ENCODE data around the gene CLTB. TPM values are rescaled to one million over a fixed set of nuclear protein-coding genes. Genes with fewer than 3 reads are reported as not detected.

The CLTB gene
- total and polyA plus RNA-seq, 2 of the 4 experiments (the other 2 are of a cell fraction), result 87.6 to 99.9 TPM

- ChIA-PET CTCF (interaction anchor here (1.0 kb wide), 1 partner anchor 10 kb away, joined by 3 read pairs; no protein-coding TSS in a partner anchor), POLR2A (ENCODE audit: unreplicated experiment) (no interaction called here)
- H3K14ac ChIP-seq (replicated peaks; ENCODE audit: low read depth, low read length), result no peak overlapping the region
- H3K27me3 ChIP-seq (ENCODE audit: control insufficient read depth, insufficient read depth, low read length), result no peaks in the 10 kb centered on the region
- no peak overlapping the region for H2AFZ ChIP-seq (replicated peaks; ENCODE audit: low read length, poor library complexity)
- H3K4me3 ChIP-seq (ENCODE audit: insufficient read depth, low read depth, low read length), result no peak overlapping the region
- ATAC-seq (ENCODE audit: low read depth) (no peak), DNase-seq (no peak)
- BruUV-seq (replicated peaks), result no TSS peak
- no peak overlapping the region for H2BK5ac ChIP-seq (ENCODE audit: low read depth, low read length, poor library complexity, severe bottlenecking)
- TF ChIP-seq RCOR1 (IDR thresholded peaks at IDR 0.05; ENCODE audit: insufficient replicate concordance, low read length), result no peak
- TF ChIP-seq SMC3 (IDR thresholded peaks at IDR 0.05; ENCODE audit: low read depth, low read length), result no peak
- TF ChIP-seq CTCF (conservative IDR thresholded peaks at IDR 0.05; ENCODE audit: low read depth, low read length), result no peak
- no peak for TF ChIP-seq MAZ (IDR thresholded peaks at IDR 0.05; ENCODE audit: borderline replicate concordance, low read depth, low read length)
- no peak for TF ChIP-seq NFE2L2 (IDR thresholded peaks at IDR 0.05; ENCODE audit: low read depth, low read length)
- H3K9ac ChIP-seq (ENCODE audit: low read depth, low read length), result no peak overlapping the region
- H3K79me1 ChIP-seq (ENCODE audit: low read depth in 1 of 2, low read length in 2 of 2), result peaks cover 6 to 13% of the 10 kb centered on the region in 2 experiments; a peak in 3 of 4 replicates
- H3K27ac ChIP-seq (ENCODE audit: insufficient read depth, low read length), result no peak overlapping the region
- no peak overlapping the region for H3K4ac ChIP-seq (ENCODE audit: low read depth, low read length)
- H3K9me1 ChIP-seq (ENCODE audit: insufficient read depth, low read length), result no peaks in the 10 kb centered on the region
- H3K4me2 ChIP-seq (ENCODE audit: low read depth, low read length), result no peak overlapping the region
- no peak overlapping the region for H3K23ac ChIP-seq (ENCODE audit: low read depth, low read length)
- H4K5ac ChIP-seq (ENCODE audit: low read depth, low read length), result no peak overlapping the region
- 72% methylated on average over 15 of the region's 22 CpGs; no CpG with 5 or more reads in 1 of the 2 experiments for WGBS, 2 experiments (ENCODE audit: extremely low coverage in 2 of 2, insufficient read length in 1 of 2)
- no peak overlapping the region for H3K18ac ChIP-seq (ENCODE audit: low read depth, low read length)
- dilution Hi-C loops (cut with HindIII; ENCODE audit: low sequenced_read_pairs, unreplicated experiment), result no loop called here
- no peak overlapping the region for H2AK9ac ChIP-seq (replicated peaks; ENCODE audit: low read depth, low read length, poor library complexity)
- H2BK120ac ChIP-seq (ENCODE audit: low read depth, low read length), result no peak overlapping the region
- H3K36me3 ChIP-seq (ENCODE audit: control insufficient read depth, insufficient read depth, low read length), result peaks cover 20% of the 10 kb centered on the region
- no peak overlapping the region for H2AK5ac ChIP-seq (ENCODE audit: low read depth, low read length)
- H2BK20ac ChIP-seq (ENCODE audit: low read depth, low read length), result no peak overlapping the region
- H3K9me3 ChIP-seq (ENCODE audit: control insufficient read depth, insufficient read depth, low read length), result no peaks in the 10 kb centered on the region
- H4K91ac ChIP-seq (ENCODE audit: insufficient read depth, low read depth, low read length), result no peak overlapping the region
- intact Hi-C loops (cut with micrococcal nuclease), result no loop called here
- in situ Hi-C loops (cut with MboI; ENCODE audit: low sequenced_read_pairs), result no loop called here
- no peak overlapping the region for H3K56ac ChIP-seq (ENCODE audit: extremely low read depth, insufficient read depth, low read length)
- H4K8ac ChIP-seq (ENCODE audit: low read depth in 2 of 2, low read length in 2 of 2), result no peak overlapping the region
- H2BK15ac ChIP-seq (ENCODE audit: low read depth, low read length), result no peak overlapping the region
- H4K20me1 ChIP-seq (ENCODE audit: insufficient read depth, low read length), result peaks cover 4% of the 10 kb centered on the region; the same call in 1 of the 2 replicates
- H3K4me1 ChIP-seq (ENCODE audit: control insufficient read depth, insufficient read depth, low read length), result no peaks in the 10 kb centered on the region
These were observed 14.8 kb downstream of the CLTB start for GRCh38 chr5:176401281-176402205.

Measured in IMR-90 (cell line).